WTC11 (cell line): Measurements from ENCODE around the gene PHLDB2. TPM values are rescaled to one million over a fixed set of nuclear protein-coding genes. Genes with fewer than 3 reads are reported as not detected.

ENCODE experiments used
- ATAC-seq: fragments of 200-7000 bp; cut with Tn5 transposase; 2 replicates; pipeline ENCODE4 v1.10.0; 2021; ENCODE audit warnings: mild to moderate bottlenecking, moderate library complexity
- CTCF ChIA-PET: fragments of 300-600 bp; sonication (Branson Sonifier 250); formaldehyde crosslinking; loops from one replicate; lab custom pipeline; 2021; ENCODE audit warnings: antibody characterized with exemption; lab: Charles Lee
- POLR2A ChIA-PET: fragments of 350-600 bp; sonication (Branson Sonifier 250); formaldehyde crosslinking; loops from one replicate; lab custom pipeline; 2021; ENCODE audit warnings: antibody characterized with exemption; lab: Charles Lee
- DNase-seq: peaks from one replicate; pipeline ENCODE4 v3.0.0; 2021; ENCODE audit warnings: low spot score
- H3K27ac Mint-ChIP-seq: 2 replicates; pipeline ENCODE4 v1.8.0; 2021; ENCODE audit warnings: mixed read lengths
- H3K27me3 Mint-ChIP-seq: 2 replicates; pipeline ENCODE4 v1.8.0; 2021; ENCODE audit warnings: low read depth, mild to moderate bottlenecking, moderate library complexity, mixed read lengths
- H3K36me3 Mint-ChIP-seq: 2 replicates; pipeline ENCODE4 v1.8.0; 2021; ENCODE audit warnings: mixed read lengths
- H3K4me1 Mint-ChIP-seq: 2 replicates; pipeline ENCODE4 v1.8.0; 2022; ENCODE audit warnings: mixed read lengths
- H3K4me3 Mint-ChIP-seq: 2 replicates; pipeline ENCODE4 v1.8.0; 2021; ENCODE audit warnings: mild to moderate bottlenecking, moderate library complexity, mixed read lengths
- H3K9me3 Mint-ChIP-seq: 2 replicates; pipeline ENCODE4 v1.8.0; 2021; ENCODE audit warnings: mixed read lengths
- ELF4 ChIP-seq: sonication (generic); formaldehyde crosslinking; IDR thresholded peaks from 2 replicates; pipeline ENCODE4 v1.8.1; 2022; ENCODE audit warnings: low read depth, mild to moderate bottlenecking, moderate library complexity, missing genetic modification reagents
- ESRRA ChIP-seq: sonication (generic); formaldehyde crosslinking; IDR thresholded peaks from 2 replicates; pipeline ENCODE4 v1.8.1; 2022; ENCODE audit warnings: mild to moderate bottlenecking, missing genetic modification reagents, borderline replicate concordance
- GTF2I ChIP-seq: fragments of 250-450 bp; sonication (Bioruptor Pico); conservative IDR thresholded peaks from 2 replicates; pipeline ENCODE4 v1.4.0; 2021; ENCODE audit warnings: mild to moderate bottlenecking
- HMGA2 ChIP-seq: fragments of 250-450 bp; sonication (Bioruptor Pico); IDR thresholded peaks from 2 replicates; pipeline ENCODE4 v1.4.0; 2021; ENCODE audit warnings: mild to moderate bottlenecking, moderate library complexity
- JUN ChIP-seq: sonication (generic); formaldehyde crosslinking; IDR thresholded peaks from 2 replicates; pipeline ENCODE4 v1.8.0; 2023; ENCODE audit warnings: mild to moderate bottlenecking, missing genetic modification reagents
- MXD4 ChIP-seq: fragments of 250-450 bp; sonication (Bioruptor Pico); IDR thresholded peaks from 2 replicates; pipeline ENCODE4 v1.8.0; 2021; ENCODE audit warnings: mild to moderate bottlenecking, moderate library complexity, borderline replicate concordance
- NFE2L1 ChIP-seq: sonication (generic); formaldehyde crosslinking; IDR thresholded peaks from 2 replicates; pipeline ENCODE4 v1.8.1; 2023; ENCODE audit warnings: missing genetic modification reagents
- NFYB ChIP-seq: sonication (generic); formaldehyde crosslinking; conservative IDR thresholded peaks from 2 replicates; pipeline ENCODE4 v1.8.0; 2022; ENCODE audit warnings: low read depth, missing genetic modification reagents
- NR2C2 ChIP-seq: sonication (generic); formaldehyde crosslinking; IDR thresholded peaks from 2 replicates; pipeline ENCODE4 v1.8.0; 2022; ENCODE audit warnings: mild to moderate bottlenecking, missing genetic modification reagents
- NR3C1 ChIP-seq: sonication (generic); formaldehyde crosslinking; conservative IDR thresholded peaks from 2 replicates; pipeline ENCODE4 v1.8.1; 2023; ENCODE audit warnings: low read depth, mild to moderate bottlenecking, missing genetic modification reagents
- RORB ChIP-seq: fragments of 250-450 bp; sonication (Bioruptor Pico); IDR thresholded peaks from 2 replicates; pipeline ENCODE4 v1.9.0; 2021; ENCODE audit warnings: mild to moderate bottlenecking
- SOX15 ChIP-seq: fragments of 250-450 bp; sonication (Bioruptor Pico); IDR thresholded peaks from 2 replicates; pipeline ENCODE4 v1.9.0; 2021; ENCODE audit warnings: mild to moderate bottlenecking
- ZNF317 ChIP-seq: sonication (generic); formaldehyde crosslinking; IDR thresholded peaks from 2 replicates; pipeline ENCODE4 v1.8.1; 2023; ENCODE audit warnings: low read depth, mild to moderate bottlenecking, moderate library complexity, missing genetic modification reagents, borderline replicate concordance
- ZNF396 ChIP-seq: fragments of 250-450 bp; sonication (Bioruptor Pico); IDR thresholded peaks from 2 replicates; pipeline ENCODE4 v1.8.0; 2021; ENCODE audit warnings: mild to moderate bottlenecking, moderate library complexity, borderline replicate concordance
- ZNF671 ChIP-seq: fragments of 250-450 bp; sonication (Bioruptor Pico); IDR thresholded peaks from 2 replicates; pipeline ENCODE4 v1.8.0; 2021; ENCODE audit warnings: mild to moderate bottlenecking
- total RNA-seq: library from RNA; stranded (reverse); gene quantifications from 3 replicates; pipeline ENCODE4 v1.2.3, GENCODE V29; 2021
- TF ChIP-seq, protein P1 (sequence below): fragments of 250-450 bp; sonication (Bioruptor Pico); IDR thresholded peaks from 2 replicates; pipeline ENCODE4 v1.9.0; 2021; ENCODE audit warnings: moderate library complexity, mild to moderate bottlenecking, inconsistent platforms, borderline replicate concordance
- TF ChIP-seq, protein P2 (sequence below): sonication (generic); formaldehyde crosslinking; conservative IDR thresholded peaks from 2 replicates; pipeline ENCODE4 v1.8.1; 2023; ENCODE audit warnings: mild to moderate bottlenecking, low read depth, missing genetic modification reagents, moderate library complexity
- TF ChIP-seq, protein P3 (sequence below): sonication (generic); formaldehyde crosslinking; IDR thresholded peaks from 2 replicates; pipeline ENCODE4 v1.8.1; 2023; ENCODE audit warnings: mild to moderate bottlenecking, missing genetic modification reagents, moderate library complexity
- TF ChIP-seq, protein P4 (sequence below): sonication (generic); formaldehyde crosslinking; IDR thresholded peaks from 2 replicates; pipeline ENCODE4 v1.8.1; 2022; ENCODE audit warnings: mild to moderate bottlenecking, moderate library complexity, missing genetic modification reagents
- TF ChIP-seq, protein P5 (sequence below): sonication (generic); formaldehyde crosslinking; IDR thresholded peaks from 2 replicates; pipeline ENCODE4 v1.8.1; 2023; ENCODE audit warnings: mild to moderate bottlenecking, moderate library complexity, missing genetic modification reagents
- TF ChIP-seq, protein P6 (sequence below): sonication (generic); formaldehyde crosslinking; IDR thresholded peaks from 2 replicates; pipeline ENCODE4 v1.8.0; 2023; ENCODE audit warnings: missing genetic modification reagents
- TF ChIP-seq, protein P7 (sequence below): fragments of 200-600 bp; IDR thresholded peaks from 2 replicates; pipeline ENCODE4 v1.8.0; 2022; ENCODE audit warnings: antibody characterized with exemption

PHLDB2 gene
- total RNA-seq, 1 experiment from 2014 or later: 40.3 TPM

DNA sequence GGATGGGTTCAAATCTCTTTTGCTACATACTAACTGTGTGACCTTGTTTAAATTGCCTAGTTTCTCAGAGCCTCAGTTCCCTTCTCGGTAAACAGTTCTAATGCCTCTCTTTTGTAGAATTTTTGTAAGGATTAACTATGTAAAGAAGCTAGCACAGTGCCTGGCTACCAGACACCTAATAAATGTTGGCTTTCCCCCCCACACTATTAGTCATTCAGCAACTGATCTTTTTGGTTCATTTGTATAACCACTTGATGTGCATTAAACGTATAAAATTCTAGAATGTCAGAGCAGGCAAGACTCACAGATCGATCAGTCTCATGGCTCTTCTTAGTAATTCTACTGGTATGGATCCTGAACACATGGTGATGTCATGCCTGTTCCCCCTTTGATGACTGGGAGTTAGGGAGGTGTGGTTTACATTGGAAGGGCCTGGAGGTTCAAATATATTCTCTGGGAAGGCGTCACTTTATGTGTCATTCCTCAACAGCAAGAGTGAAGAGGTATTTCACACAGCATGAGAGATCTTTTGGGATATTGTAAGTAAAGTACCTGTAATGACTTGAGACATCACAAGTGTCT is 146.1 kb downstream of the PHLDB2 start (continued):
- no peak for TF ChIP-seq ELF4
- TF ChIP-seq, protein P1, sequence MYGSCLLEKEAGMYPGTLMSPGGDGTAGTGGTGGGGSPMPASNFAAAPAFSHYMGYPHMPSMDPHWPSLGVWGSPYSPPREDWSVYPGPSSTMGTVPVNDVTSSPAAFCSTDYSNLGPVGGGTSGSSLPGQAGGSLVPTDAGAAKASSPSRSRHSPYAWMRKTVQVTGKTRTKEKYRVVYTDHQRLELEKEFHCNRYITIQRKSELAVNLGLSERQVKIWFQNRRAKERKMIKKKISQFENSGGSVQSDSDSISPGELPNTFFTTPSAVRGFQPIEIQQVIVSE (CRISPR knock-in tag): no peak

DNA sequence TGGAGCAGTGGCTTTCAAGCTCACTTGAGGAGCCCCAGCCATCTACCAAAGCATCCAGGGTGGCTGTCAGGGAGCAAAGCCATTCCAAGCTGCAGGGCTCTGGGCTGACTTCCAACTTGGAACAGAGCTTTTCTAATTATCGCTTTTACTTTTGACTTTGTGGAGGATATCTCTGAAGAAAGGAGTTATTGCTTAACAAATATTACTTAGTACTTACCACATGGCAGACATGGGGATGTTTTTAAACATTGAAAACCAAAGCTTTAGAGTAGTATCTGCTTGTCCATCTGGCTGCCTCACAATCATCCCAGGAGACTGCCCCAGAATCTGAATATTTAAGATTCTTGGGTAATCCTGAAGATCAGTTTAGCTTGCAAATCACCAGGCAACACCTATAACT is 148.6 kb downstream of the PHLDB2 start:
- no peak for DNase-seq
- no peaks in the 10 kb centered on the region for H3K9me3 Mint-ChIP-seq
- TF ChIP-seq SOX15 (CRISPR knock-in tag) (no peak), NR2C2 (CRISPR knock-in tag) (no peak), ZNF671 (CRISPR knock-in tag) (no peak), NR3C1 (CRISPR knock-in tag) (no peak), ZNF317 (CRISPR knock-in tag) (no peak), NFYB (CRISPR knock-in tag) (no peak), RORB (CRISPR knock-in tag) (no peak), ESRRA (no peak), NFE2L1 (no peak)
- TF ChIP-seq, protein P2, sequence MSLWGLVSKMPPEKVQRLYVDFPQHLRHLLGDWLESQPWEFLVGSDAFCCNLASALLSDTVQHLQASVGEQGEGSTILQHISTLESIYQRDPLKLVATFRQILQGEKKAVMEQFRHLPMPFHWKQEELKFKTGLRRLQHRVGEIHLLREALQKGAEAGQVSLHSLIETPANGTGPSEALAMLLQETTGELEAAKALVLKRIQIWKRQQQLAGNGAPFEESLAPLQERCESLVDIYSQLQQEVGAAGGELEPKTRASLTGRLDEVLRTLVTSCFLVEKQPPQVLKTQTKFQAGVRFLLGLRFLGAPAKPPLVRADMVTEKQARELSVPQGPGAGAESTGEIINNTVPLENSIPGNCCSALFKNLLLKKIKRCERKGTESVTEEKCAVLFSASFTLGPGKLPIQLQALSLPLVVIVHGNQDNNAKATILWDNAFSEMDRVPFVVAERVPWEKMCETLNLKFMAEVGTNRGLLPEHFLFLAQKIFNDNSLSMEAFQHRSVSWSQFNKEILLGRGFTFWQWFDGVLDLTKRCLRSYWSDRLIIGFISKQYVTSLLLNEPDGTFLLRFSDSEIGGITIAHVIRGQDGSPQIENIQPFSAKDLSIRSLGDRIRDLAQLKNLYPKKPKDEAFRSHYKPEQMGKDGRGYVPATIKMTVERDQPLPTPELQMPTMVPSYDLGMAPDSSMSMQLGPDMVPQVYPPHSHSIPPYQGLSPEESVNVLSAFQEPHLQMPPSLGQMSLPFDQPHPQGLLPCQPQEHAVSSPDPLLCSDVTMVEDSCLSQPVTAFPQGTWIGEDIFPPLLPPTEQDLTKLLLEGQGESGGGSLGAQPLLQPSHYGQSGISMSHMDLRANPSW (CRISPR knock-in tag): no peak
- TF ChIP-seq, protein P3, sequence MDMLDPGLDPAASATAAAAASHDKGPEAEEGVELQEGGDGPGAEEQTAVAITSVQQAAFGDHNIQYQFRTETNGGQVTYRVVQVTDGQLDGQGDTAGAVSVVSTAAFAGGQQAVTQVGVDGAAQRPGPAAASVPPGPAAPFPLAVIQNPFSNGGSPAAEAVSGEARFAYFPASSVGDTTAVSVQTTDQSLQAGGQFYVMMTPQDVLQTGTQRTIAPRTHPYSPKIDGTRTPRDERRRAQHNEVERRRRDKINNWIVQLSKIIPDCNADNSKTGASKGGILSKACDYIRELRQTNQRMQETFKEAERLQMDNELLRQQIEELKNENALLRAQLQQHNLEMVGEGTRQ: no peak
- TF ChIP-seq, protein P1 (CRISPR knock-in tag): no peak
- TF ChIP-seq, protein P4, sequence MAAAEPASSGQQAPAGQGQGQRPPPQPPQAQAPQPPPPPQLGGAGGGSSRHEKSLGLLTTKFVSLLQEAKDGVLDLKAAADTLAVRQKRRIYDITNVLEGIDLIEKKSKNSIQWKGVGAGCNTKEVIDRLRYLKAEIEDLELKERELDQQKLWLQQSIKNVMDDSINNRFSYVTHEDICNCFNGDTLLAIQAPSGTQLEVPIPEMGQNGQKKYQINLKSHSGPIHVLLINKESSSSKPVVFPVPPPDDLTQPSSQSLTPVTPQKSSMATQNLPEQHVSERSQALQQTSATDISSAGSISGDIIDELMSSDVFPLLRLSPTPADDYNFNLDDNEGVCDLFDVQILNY (CRISPR knock-in tag): no peak
- TF ChIP-seq, all 79 proteins: peak for 0
- no peak for ATAC-seq
- Mint-ChIP-seq H3K36me3 (peaks cover 3% of the 10 kb centered on the region; the same call in 1 of the 2 replicates), H3K4me1 (no peaks in the 10 kb centered on the region), H3K4me3 (no peak overlapping the region), H3K27ac (no peak overlapping the region), H3K27me3 (peaks cover 18% of the 10 kb centered on the region)
- POLR2A ChIA-PET: interaction anchor here (2.0 kb wide), 1 partner anchor 8 kb away, joined by 7 read pairs; the partner anchor contains the start of gene TAGLN3
- CTCF ChIA-PET: interaction anchor here (0.7 to 1.8 kb wide), 3 partner anchors 8 to 292 kb away, joined by 3 to 5 read pairs (median 3); no protein-coding TSS in a partner anchor

DNA sequence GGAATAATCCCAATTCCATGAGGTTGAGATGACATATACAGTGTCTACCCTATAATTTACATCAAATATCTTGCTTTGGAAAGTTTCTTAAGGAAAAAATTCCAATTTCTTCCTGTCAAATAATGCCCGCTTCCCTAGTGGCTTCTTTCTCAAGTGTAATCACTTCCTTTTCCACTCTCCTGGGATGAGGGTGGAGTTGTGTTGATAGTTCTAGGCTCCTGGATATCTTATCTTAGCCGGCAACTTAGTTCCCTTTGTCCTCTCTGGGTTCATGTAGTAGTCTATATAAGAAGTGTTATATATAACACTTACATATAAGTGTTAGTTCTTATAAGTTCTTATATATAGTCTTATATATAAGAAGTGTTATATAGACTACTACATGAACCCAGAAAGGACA is 150.6 kb downstream of the PHLDB2 start:
- no peaks in the 10 kb centered on the region for H3K27me3 Mint-ChIP-seq
- H3K27ac Mint-ChIP-seq: no peak overlapping the region
- ATAC-seq: no peak
- H3K9me3 Mint-ChIP-seq: no peaks in the 10 kb centered on the region
- POLR2A ChIA-PET: no interaction called here
- DNase-seq: no peak
- CTCF ChIA-PET: no interaction called here
- no peak overlapping the region for H3K4me3 Mint-ChIP-seq
- H3K4me1 Mint-ChIP-seq: peaks cover 9% of the 10 kb centered on the region; the same call in 1 of the 2 replicates
- H3K36me3 Mint-ChIP-seq: peaks cover 3% of the 10 kb centered on the region; the same call in 1 of the 2 replicates
- TF ChIP-seq JUN (no peak), ZNF317 (CRISPR knock-in tag) (no peak), HMGA2 (CRISPR knock-in tag) (no peak), GTF2I (CRISPR knock-in tag) (no peak), MXD4 (CRISPR knock-in tag) (no peak), ZNF396 (CRISPR knock-in tag) (no peak)
- TF ChIP-seq, protein P5, sequence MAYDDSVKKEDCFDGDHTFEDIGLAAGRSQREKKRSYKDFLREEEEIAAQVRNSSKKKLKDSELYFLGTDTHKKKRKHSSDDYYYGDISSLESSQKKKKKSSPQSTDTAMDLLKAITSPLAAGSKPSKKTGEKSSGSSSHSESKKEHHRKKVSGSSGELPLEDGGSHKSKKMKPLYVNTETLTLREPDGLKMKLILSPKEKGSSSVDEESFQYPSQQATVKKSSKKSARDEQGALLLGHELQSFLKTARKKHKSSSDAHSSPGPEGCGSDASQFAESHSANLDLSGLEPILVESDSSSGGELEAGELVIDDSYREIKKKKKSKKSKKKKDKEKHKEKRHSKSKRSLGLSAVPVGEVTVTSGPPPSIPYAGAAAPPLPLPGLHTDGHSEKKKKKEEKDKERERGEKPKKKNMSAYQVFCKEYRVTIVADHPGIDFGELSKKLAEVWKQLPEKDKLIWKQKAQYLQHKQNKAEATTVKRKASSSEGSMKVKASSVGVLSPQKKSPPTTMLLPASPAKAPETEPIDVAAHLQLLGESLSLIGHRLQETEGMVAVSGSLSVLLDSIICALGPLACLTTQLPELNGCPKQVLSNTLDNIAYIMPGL (CRISPR knock-in tag): no peak
- TF ChIP-seq, protein P6, sequence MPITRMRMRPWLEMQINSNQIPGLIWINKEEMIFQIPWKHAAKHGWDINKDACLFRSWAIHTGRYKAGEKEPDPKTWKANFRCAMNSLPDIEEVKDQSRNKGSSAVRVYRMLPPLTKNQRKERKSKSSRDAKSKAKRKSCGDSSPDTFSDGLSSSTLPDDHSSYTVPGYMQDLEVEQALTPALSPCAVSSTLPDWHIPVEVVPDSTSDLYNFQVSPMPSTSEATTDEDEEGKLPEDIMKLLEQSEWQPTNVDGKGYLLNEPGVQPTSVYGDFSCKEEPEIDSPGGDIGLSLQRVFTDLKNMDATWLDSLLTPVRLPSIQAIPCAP (CRISPR knock-in tag): no peak
- TF ChIP-seq, protein P7, sequence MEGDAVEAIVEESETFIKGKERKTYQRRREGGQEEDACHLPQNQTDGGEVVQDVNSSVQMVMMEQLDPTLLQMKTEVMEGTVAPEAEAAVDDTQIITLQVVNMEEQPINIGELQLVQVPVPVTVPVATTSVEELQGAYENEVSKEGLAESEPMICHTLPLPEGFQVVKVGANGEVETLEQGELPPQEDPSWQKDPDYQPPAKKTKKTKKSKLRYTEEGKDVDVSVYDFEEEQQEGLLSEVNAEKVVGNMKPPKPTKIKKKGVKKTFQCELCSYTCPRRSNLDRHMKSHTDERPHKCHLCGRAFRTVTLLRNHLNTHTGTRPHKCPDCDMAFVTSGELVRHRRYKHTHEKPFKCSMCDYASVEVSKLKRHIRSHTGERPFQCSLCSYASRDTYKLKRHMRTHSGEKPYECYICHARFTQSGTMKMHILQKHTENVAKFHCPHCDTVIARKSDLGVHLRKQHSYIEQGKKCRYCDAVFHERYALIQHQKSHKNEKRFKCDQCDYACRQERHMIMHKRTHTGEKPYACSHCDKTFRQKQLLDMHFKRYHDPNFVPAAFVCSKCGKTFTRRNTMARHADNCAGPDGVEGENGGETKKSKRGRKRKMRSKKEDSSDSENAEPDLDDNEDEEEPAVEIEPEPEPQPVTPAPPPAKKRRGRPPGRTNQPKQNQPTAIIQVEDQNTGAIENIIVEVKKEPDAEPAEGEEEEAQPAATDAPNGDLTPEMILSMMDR: no peak
- TF ChIP-seq, protein P3: no peak
